Panc1 (cell line): ENCODE data around the gene MED16. TPM values are rescaled to one million over a fixed set of nuclear protein-coding genes. Genes with fewer than 3 reads are reported as not detected.

Source experiments
- ATAC-seq: fragments of 200-7000 bp; cut with Tn5 transposase; 2 replicates; pipeline ENCODE4 v1.9.1; 2020; ENCODE audit warnings: mild to moderate bottlenecking, moderate library complexity
- BruUV-seq: library from RNA; stranded (reverse); fragments of 400-500 nt; replicated peaks from 2 replicates; lab custom pipeline; 2021; lab: Mats Ljungman, UMichigan
- CTCF ChIA-PET: fragments of 300-600 bp; sonication (Branson Sonifier 250); formaldehyde crosslinking; loops from one replicate; lab custom pipeline; 2022; ENCODE audit warnings: antibody characterized with exemption; lab: Charles Lee
- POLR2A ChIA-PET: fragments of 300-600 bp; sonication (Branson Sonifier 250); formaldehyde crosslinking; loops from one replicate; lab custom pipeline; 2022; ENCODE audit warnings: antibody characterized with exemption; lab: Charles Lee
- DNase-seq: peaks from one replicate; pipeline ENCODE4 v3.0.0-alpha.2; 2010; ENCODE audit warnings: low read depth, low spot score
- H3K27ac ChIP-seq: 2 replicates; pipeline ENCODE4 v1.5.1; 2011; ENCODE audit warnings: mild to moderate bottlenecking, low read length, inconsistent platforms
- H3K27me3 ChIP-seq: fragments of 200-500 bp; sonication (Bioruptor generic); 2 replicates; pipeline ENCODE4 v1.6.0; 2014; ENCODE audit warnings: low read length, inconsistent platforms; ENCODE audit not compliant: control insufficient read depth, insufficient read depth
- H3K36me3 ChIP-seq: fragments of 200-500 bp; sonication (Bioruptor generic); 2 replicates; pipeline ENCODE4 v1.5.1; 2014; ENCODE audit warnings: inconsistent platforms, mild to moderate bottlenecking, low read length, moderate library complexity; ENCODE audit not compliant: control insufficient read depth, insufficient read depth
- H3K4me1 ChIP-seq: 2 replicates; pipeline ENCODE4 v1.5.1; 2011; ENCODE audit warnings: inconsistent platforms, mild to moderate bottlenecking, low read length, moderate library complexity; ENCODE audit not compliant: control insufficient read depth, insufficient read depth
- H3K4me3 ChIP-seq, 2 experiments: 2 replicates each; pipeline ENCODE4 v1.5.1; 2011 to 2012; ENCODE audit warnings: low read depth in 2 of 2, low read length in 2 of 2, mild to moderate bottlenecking in 2 of 2, inconsistent platforms in 1 of 2, moderate library complexity in 1 of 2
- H3K9me3 ChIP-seq: fragments of 200-500 bp; sonication (Bioruptor generic); 2 replicates; pipeline ENCODE4 v1.5.1; 2014; ENCODE audit warnings: low read depth, mild to moderate bottlenecking, inconsistent platforms, low read length, moderate library complexity; ENCODE audit not compliant: control insufficient read depth, insufficient read depth
- CTCF ChIP-seq: fragments of 450-650 bp; IDR thresholded peaks from 2 replicates; pipeline ENCODE4 v1.5.1; 2017; ENCODE audit warnings: mild to moderate bottlenecking
- POLR2AphosphoS5 ChIP-seq: IDR thresholded peaks from 2 replicates; pipeline ENCODE4 v1.6.1; 2012; ENCODE audit warnings: mild to moderate bottlenecking, low read depth, low read length, moderate library complexity
- REST ChIP-seq, 2 experiments: IDR thresholded peaks; 2 replicates each; pipeline ENCODE4 v1.6.1; 2011 to 2012; ENCODE audit warnings: low read depth in 2 of 2, control low read depth in 1 of 2, low read length in 1 of 2, mild to moderate bottlenecking in 1 of 2, moderate library complexity in 1 of 2; ENCODE audit not compliant: insufficient read depth in 1 of 2
- SIN3A ChIP-seq: IDR thresholded peaks from 2 replicates; pipeline ENCODE4 v1.6.1; 2012; ENCODE audit warnings: low read depth, mild to moderate bottlenecking, low read length, moderate library complexity, borderline replicate concordance; ENCODE audit not compliant: insufficient read depth
- TCF7L2 ChIP-seq: IDR thresholded peaks from 2 replicates; pipeline ENCODE4 v1.6.1; 2011; ENCODE audit warnings: mild to moderate bottlenecking, low read depth, low read length, inconsistent platforms
- in situ Hi-C: cut with HindIII; loops from 2 replicates; pipeline ENCODE4 v1.10.0; 2016; ENCODE audit warnings: low sequenced_read_pairs, low pct_unique_long_range_greater_than_20kb
- intact Hi-C: fragments of 100-400 bp; cut with micrococcal nuclease; formaldehyde crosslinking; loops from one replicate; pipeline ENCODE4 v1.10.0; 2022; ENCODE audit not compliant: unreplicated experiment
- total RNA-seq: library from RNA; stranded (reverse); gene quantifications from one replicate; pipeline ENCODE4 v1.2.1, GENCODE V29; 2021; ENCODE audit not compliant: unreplicated experiment

Gene MED16
- total RNA-seq, 1 experiment from 2014 or later = 39.5 TPM

- H3K9me3 ChIP-seq = no peaks in the 10 kb centered on the region
- no peak overlapping the region for H3K4me3 ChIP-seq
- TF ChIP-seq SIN3A = no peak
- no peak for TF ChIP-seq REST (IDR thresholded peaks at IDR 0.05; ENCODE audit: insufficient read depth in 1 of 2, low read depth in 2 of 2, low read length in 1 of 2)
- no peak for TF ChIP-seq TCF7L2
- TF ChIP-seq CTCF = no peak
- TF ChIP-seq POLR2AphosphoS5 = no peak
- ChIA-PET CTCF (no interaction called here), POLR2A (no interaction called here)
- in situ Hi-C loops = no loop called here
- H3K27ac ChIP-seq = no peak overlapping the region
- no peaks in the 10 kb centered on the region for H3K4me1 ChIP-seq
- intact Hi-C loops = no loop called here
- ATAC-seq (no peak), DNase-seq (no peak)
- H3K27me3 ChIP-seq = no peaks in the 10 kb centered on the region
- no peaks in the 10 kb centered on the region for H3K36me3 ChIP-seq
- BruUV-seq = no TSS peak
These were observed 3.2 kb downstream of the MED16 start for GRCh38 chr19:889662-890295.

- in situ Hi-C loops = no loop called here
- no peak for TF ChIP-seq TCF7L2
- TF ChIP-seq REST (IDR thresholded peaks at IDR 0.05; ENCODE audit: insufficient read depth in 1 of 2, low read depth in 2 of 2, low read length in 1 of 2) = no peak
- TF ChIP-seq CTCF = no peak
- no peak for TF ChIP-seq SIN3A
- no peak for TF ChIP-seq POLR2AphosphoS5
- Histone ChIP-seq H3K36me3 (no peaks in the 10 kb centered on the region), H3K4me3 (no peak overlapping the region), H3K9me3 (no peaks in the 10 kb centered on the region), H3K27me3 (no peaks in the 10 kb centered on the region), H3K4me1 (no peaks in the 10 kb centered on the region), H3K27ac (no peak overlapping the region)
- ChIA-PET CTCF (no interaction called here), POLR2A (no interaction called here)
- ATAC-seq = no peak
- intact Hi-C loops = no loop called here
- BruUV-seq = TSS peak; percentile 70
- DNase-seq = no peak
These were observed 4.2 kb downstream of the MED16 start for GRCh38 chr19:888581-889385.
